Activated naive CD4-positive, alpha-beta T cell treated with anti-CD3 and anti-CD28 coated beads, Interleukin-2, amount 50 U/mL, for 16 hours (primary cell): ENCODE results near the gene RDH16.

Experiments used
- DNase-seq: peaks from one replicate; pipeline ENCODE4 v3.0.0-alpha.2; 2020

RDH16 gene

GRCh38 chr12:56957229-56958052 is at the start of gene RDH16:
TSS of gene RDH16 (minus strand) at chr12:56957608. CDS start at chr12:56957462, 146 bp downstream.
- DNase-seq, result no peak

- peak; percentile 46 for DNase-seq
Observed at GRCh38 chr12:57006809-57007475, 49.5 kb upstream of the RDH16 start.

DNA sequence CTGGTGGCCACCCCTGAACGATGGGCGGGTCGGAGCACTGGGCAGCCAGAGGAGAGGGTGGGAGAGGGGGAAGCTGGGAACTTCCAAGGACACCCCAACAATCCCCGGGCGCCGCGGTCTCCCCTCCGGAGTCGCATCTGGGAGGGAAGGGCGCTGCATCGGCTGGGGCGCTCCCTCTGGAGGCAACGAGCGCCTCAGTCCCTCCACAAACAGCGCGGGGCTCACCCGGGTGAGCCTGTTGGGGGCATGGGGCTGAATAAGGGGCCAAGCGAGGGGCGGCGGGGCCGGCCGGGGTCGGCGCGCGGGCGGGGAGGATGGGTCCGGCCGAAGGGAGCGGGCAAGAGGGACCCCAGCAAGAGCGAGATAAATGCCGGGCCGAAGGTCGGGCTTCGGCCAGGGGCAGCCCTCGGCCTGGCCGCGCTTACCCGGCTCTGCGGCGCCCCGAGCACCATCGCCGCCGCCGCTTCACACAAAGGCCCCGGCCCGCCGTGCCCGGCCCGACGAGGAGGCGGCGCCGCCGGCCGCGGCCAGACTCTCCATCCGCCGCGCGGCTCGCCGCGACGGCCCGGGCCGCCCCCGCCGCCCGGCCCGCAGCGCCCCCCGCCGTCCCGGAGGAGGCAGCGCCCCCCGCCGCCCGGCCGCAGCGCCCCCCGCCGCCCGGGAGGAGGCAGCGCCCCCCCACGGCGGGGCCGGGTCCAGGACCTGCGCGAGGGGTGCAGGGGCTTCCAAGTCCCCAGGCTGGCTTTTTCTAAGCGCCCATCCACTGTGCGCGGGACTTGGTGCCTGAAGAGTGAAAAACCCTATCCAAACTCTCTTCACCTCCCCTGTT is 48.8 kb upstream of the RDH16 start, which contains the start of gene ZBTB39:
TSS of gene ZBTB39 (minus strand) at position 567 of the 829 bp plus-strand sequence. CDS start 1,629 bp downstream, outside the sequence.
- DNase-seq, result peak; percentile 70

DNA sequence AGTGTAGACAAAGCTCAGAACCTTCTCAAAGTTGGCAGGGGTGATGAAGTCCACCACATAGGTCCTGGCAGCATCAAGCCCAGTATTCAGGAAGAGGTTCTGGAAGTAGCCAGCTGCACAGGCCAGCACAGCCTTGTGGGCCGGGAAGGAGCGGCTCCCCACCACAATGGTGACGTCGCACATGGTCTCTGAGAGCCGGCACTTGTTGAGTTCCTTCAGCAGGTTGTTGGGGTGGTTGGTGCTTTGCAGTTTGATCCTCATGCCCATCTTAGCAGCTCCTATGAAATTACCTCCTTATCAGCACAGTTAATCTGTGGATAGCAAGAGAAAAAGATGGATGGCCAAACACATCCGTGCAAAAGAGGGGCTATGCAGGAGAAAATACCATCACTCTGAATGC is 47.2 kb upstream of the RDH16 start:
- DNase-seq, result no peak

- DNase-seq, result no peak
Observed at GRCh38 chr12:57003395-57003794, 46.0 kb upstream of the RDH16 start.

GRCh38 chr12:57001448-57001906 is 44.1 kb upstream of the RDH16 start:
- DNase-seq, result peak; percentile 76

GRCh38 chr12:57000393-57000792 is 43.0 kb upstream of the RDH16 start:
- no peak for DNase-seq

DNA sequence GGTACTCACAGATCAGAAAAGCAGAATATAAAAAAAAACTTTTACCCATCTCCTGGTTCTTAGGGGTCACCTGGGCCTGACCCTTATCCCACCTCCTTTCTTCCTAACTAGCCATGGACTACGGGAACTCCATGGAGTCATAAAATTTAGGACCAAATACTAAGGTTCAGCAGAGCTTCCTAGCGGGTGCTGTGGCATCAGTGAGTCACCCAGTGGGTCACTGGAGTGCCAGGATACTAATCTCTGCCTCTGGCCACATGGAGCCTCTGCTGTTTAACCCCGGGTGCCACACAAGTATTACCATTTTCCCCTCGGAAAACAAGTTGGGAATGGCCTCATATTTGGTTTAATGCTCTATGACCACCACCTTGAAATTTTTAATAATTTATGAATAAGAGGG is 42.0 kb upstream of the RDH16 start:
- no peak for DNase-seq

DNA sequence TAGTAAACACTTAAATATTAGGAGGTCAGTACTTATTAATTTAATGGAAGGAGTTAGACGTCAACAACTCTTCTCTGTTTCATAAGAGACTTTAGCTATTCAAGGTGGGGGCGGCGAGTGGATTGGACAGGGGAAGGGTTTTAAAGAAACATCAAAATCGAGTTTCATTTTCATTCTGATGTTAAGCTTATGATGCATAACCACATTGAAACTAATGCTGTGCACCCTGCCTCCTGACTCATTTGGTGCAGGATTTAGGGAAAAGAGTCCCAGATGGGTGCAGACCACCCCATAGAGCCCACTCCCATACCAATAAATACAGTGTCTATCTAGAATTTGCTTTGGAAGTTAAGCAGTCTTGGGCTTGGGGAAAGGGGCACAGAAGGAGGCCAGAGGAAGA is 41.6 kb upstream of the RDH16 start:
- DNase-seq, result peak; percentile 56

- DNase-seq, result no peak
Observed at GRCh38 chr12:56998316-56998715, 40.9 kb upstream of the RDH16 start.

DNA sequence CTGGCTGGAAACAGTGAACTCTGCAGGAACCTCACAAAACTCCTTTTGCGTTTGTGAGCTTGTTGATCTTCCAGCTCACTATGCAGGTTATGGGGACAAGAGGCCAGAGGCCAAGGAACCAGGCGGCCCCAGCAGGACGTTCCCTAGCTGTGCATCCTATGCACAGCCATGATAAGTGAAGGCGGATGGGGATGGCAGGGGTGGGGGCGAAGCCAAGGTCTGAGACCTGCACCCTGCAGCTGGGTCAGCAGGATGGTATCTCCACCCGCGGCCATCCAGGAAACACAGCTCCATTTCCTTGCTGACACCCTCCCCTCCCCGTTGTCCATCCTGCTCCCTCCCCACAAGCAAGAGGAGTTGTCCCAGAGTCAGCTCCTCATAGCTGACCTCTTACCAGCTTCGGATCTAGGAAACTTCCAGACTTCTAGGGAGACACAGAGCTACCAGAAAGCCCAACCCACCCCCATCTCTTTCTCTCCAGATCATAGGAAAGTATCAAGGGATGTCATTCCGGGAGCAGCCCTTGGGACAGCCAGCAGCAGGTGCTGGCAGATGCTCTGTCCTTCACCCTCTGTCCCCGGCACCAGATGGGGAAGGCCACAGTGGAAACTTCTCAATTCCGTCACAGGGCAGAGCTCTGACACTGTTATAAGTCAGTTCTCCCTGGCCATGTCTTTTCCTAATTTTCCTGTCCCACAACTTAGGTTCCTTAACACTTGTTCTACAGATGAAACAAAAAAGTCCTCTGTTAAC is 39.6 kb upstream of the RDH16 start:
- no peak for DNase-seq

GRCh38 chr12:56995930-56996496 is 38.6 kb upstream of the RDH16 start:
- DNase-seq, result no peak

DNA sequence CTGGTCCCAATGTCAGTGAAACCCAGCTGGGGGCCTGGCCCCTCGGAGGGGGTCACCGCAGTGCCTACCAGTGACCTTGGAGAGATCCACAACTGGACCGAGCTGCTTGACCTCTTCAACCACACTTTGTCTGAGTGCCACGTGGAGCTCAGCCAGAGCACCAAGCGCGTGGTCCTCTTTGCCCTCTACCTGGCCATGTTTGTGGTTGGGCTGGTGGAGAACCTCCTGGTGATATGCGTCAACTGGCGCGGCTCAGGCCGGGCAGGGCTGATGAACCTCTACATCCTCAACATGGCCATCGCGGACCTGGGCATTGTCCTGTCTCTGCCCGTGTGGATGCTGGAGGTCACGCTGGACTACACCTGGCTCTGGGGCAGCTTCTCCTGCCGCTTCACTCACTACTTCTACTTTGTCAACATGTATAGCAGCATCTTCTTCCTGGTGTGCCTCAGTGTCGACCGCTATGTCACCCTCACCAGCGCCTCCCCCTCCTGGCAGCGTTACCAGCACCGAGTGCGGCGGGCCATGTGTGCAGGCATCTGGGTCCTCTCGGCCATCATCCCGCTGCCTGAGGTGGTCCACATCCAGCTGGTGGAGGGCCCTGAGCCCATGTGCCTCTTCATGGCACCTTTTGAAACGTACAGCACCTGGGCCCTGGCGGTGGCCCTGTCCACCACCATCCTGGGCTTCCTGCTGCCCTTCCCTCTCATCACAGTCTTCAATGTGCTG is 38.0 kb upstream of the RDH16 start:
- DNase-seq, result no peak

GRCh38 chr12:56994231-56994746 is 36.9 kb upstream of the RDH16 start:
- DNase-seq, result no peak

DNA sequence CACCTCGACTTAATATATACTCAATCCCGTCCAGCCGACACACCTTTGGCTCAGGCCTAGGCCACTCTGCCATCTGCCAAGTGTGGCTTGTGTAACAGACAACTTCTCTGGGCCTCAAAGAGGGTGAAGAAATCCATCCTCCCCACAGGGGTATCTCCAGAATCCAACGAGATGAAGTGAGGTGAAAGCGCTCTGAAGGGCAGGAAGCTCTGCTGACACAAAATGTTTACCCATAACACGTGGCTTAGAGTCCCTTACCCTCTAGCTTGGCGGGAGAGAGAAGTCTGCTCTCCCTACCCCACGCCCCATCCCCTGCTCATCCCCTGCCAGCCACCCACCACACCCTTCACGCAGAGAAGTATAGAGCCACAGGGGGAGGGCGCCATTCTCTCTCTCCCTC is 35.9 kb upstream of the RDH16 start:
- DNase-seq, result no peak

- no peak for DNase-seq
Observed at GRCh38 chr12:56991319-56992246, 34.2 kb upstream of the RDH16 start.

GRCh38 chr12:56990648-56991318 is 33.4 kb upstream of the RDH16 start:
- no peak for DNase-seq

DNA sequence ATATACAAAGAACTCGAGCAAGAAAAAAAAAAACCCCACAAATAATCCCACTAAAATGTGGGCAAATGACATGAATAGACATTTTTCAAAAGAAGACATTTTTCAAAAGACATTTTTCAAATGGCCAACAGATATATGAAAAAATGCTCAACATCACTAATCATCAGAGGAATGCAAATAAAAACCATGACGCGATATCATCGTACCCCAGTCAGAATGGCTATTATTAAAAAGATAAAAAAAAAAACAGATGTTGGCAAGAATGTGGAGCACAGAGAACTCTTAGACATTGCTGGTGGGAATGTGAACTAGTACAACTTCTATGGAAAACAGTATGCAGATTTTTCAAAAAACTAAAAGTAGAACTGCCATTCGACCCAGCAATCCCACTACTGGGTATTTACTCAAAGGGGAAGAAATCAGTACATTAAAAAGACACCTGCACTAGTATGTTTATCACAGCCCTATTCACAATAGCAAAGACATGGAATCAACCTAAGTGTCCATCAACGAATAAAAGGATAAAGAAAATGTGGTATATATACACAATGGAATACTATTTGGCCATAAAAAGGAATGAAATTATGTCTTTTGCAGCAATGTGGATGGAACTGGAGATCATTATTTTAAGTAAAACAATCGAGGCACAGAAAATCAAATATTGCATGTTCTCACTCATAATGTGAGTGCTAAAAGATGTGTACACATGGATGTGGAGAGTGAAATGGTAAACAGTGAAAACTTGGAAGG is 32.6 kb upstream of the RDH16 start:
- no peak for DNase-seq
